HG03064 (cell line): ENCODE data around the gene MARK4.
"Not testable (repeated sequence)": the region's sequence is repeated elsewhere in the genome, so short reads cannot be mapped to it uniquely, and the experiment has no call there.

Experiments used
- ATAC-seq: cut with Tn5 transposase; IDR thresholded peaks from one replicate; pipeline ENCODE4 v1.9.1; 2021; ENCODE audit warnings: low read depth; ENCODE audit not compliant: unreplicated experiment

The MARK4 gene

GRCh38 chr19:45303269-45304060 is 52.4 kb downstream of the MARK4 start:
- no peak for ATAC-seq

GRCh38 chr19:45304141-45304926 is 53.3 kb downstream of the MARK4 start:
- ATAC-seq, result no peak

- no peak for ATAC-seq
These were observed 53.9 kb downstream of the MARK4 start for GRCh38 chr19:45305007-45305406.

GRCh38 chr19:45305421-45305820 is 54.4 kb downstream of the MARK4 start:
- no peak for ATAC-seq

GRCh38 chr19:45306040-45306439 is 55.0 kb downstream of the MARK4 start:
- no peak for ATAC-seq

- ATAC-seq, result no peak
These were observed 55.5 kb downstream of the MARK4 start for GRCh38 chr19:45306518-45307027.

- ATAC-seq, result no peak
These were observed 56.3 kb downstream of the MARK4 start for GRCh38 chr19:45307361-45307760.

- ATAC-seq, result not testable (repeated sequence)
These were observed 58.3 kb downstream of the MARK4 start for GRCh38 chr19:45309322-45309721.

- no peak for ATAC-seq
These were observed 60.5 kb downstream of the MARK4 start for GRCh38 chr19:45311621-45312020.

- ATAC-seq, result not testable (repeated sequence)
These were observed 61.2 kb downstream of the MARK4 start for GRCh38 chr19:45312285-45312684.

- no peak for ATAC-seq
These were observed 63.7 kb downstream of the MARK4 start for GRCh38 chr19:45314708-45315245.

GRCh38 chr19:45315304-45315703 is 64.2 kb downstream of the MARK4 start:
- ATAC-seq, result no peak

GRCh38 chr19:45320997-45321775 is 70.1 kb downstream of the MARK4 start:
- no peak for ATAC-seq

- no peak for ATAC-seq
These were observed 70.8 kb downstream of the MARK4 start for GRCh38 chr19:45321848-45322247.

GRCh38 chr19:45322311-45322710 is 71.2 kb downstream of the MARK4 start:
- no peak for ATAC-seq

- no peak for ATAC-seq
These were observed 71.7 kb downstream of the MARK4 start, which contains the start of gene CKM for GRCh38 chr19:45322744-45323281. TSS of gene CKM (minus strand) at chr19:45322875. CDS start at chr19:45319713, 3,162 bp downstream.

GRCh38 chr19:45323671-45324081 is 72.6 kb downstream of the MARK4 start:
- ATAC-seq, result no peak

GRCh38 chr19:45324349-45324907 is 73.4 kb downstream of the MARK4 start:
- ATAC-seq, result no peak

- no peak for ATAC-seq
These were observed 76.5 kb downstream of the MARK4 start for GRCh38 chr19:45327404-45328143.
